ENCODE data around the gene PMEL.

GRCh38 chr12:56010111-56010570 is 44.3 kb upstream of the PMEL start:
- TF ChIP-seq CTCF (IDR thresholded peaks at IDR 0.05) = no peak
- TF ChIP-seq POLR2AphosphoS5 (IDR thresholded peaks at IDR 0.05) = no peak
